Subcutaneous adipose tissue (tissue), 4 donors: Measurements from ENCODE around the gene LIPC. TPM values are rescaled to one million over a fixed set of nuclear protein-coding genes. Genes with fewer than 3 reads are reported as not detected.

Experiments
- total RNA-seq, 4 donors: library from RNA; depleted of rRNA; stranded (reverse); fragments of >200 nt; gene quantifications; one replicate each; pipeline ENCODE4 v1.1.0, GENCODE V29; 2016
- TF ChIP-seq, protein P1 (sequence below): fragments of 450-650 bp; IDR thresholded peaks from one replicate; pipeline ENCODE4 v1.5.1; 2016; ENCODE audit warnings: low read depth, mild to moderate bottlenecking, control low read depth, antibody characterized with exemption, moderate library complexity

LIPC gene
- total RNA-seq, 4 donors from 2014 or later, result 0.44 to 0.51 TPM; not detected in 2

GRCh38 chr15:58511599-58511987 is 79.8 kb downstream of the LIPC start:
- TF ChIP-seq, protein P1, sequence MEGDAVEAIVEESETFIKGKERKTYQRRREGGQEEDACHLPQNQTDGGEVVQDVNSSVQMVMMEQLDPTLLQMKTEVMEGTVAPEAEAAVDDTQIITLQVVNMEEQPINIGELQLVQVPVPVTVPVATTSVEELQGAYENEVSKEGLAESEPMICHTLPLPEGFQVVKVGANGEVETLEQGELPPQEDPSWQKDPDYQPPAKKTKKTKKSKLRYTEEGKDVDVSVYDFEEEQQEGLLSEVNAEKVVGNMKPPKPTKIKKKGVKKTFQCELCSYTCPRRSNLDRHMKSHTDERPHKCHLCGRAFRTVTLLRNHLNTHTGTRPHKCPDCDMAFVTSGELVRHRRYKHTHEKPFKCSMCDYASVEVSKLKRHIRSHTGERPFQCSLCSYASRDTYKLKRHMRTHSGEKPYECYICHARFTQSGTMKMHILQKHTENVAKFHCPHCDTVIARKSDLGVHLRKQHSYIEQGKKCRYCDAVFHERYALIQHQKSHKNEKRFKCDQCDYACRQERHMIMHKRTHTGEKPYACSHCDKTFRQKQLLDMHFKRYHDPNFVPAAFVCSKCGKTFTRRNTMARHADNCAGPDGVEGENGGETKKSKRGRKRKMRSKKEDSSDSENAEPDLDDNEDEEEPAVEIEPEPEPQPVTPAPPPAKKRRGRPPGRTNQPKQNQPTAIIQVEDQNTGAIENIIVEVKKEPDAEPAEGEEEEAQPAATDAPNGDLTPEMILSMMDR, result no peak

GRCh38 chr15:58512522-58512921 is 80.7 kb downstream of the LIPC start:
- TF ChIP-seq, protein P1, result no peak

DNA sequence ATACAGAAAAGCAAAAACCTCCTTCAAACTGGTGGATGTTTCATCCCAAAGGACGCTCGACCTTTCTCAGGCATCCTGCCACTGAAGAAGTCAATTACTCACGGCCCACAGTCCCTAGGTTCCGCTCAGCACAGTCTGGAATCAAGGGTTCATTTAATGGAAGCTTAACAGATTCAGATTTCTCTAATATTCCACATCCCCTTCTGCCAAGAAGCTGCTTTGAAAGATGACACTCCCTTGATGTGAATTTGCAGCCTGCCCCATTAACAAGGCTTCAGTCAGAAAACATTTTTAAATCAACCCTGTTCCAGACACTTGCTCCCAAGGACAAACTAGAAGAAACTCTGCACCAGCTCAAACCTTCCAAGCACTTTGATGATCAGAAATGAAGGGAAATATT is 81.2 kb downstream of the LIPC start:
- TF ChIP-seq, protein P1, result no peak

GRCh38 chr15:58513726-58514336 is 82.0 kb downstream of the LIPC start:
- TF ChIP-seq, protein P1, result no peak

GRCh38 chr15:58515807-58516206 is 84.0 kb downstream of the LIPC start:
- TF ChIP-seq, protein P1, result no peak

DNA sequence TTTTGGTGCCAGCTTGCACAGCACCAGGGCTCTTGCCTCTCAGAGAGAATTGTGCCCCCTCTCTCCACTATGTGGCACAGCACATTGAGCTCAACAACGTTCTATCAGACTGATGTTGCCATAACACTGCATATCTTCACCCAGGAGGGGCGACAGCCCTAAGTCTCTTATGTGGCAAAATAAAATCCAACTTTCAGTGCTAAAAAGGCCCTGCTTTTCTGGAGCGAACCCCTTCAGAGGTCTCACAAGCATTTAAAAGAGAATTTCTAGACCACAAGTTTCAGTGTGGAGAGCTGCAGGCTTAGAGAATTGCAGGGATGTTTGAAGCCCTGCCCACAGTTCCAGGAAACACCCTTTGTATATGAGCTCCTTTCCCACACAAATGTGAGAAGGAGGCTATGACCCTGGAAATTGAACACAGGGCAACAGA is 85.5 kb downstream of the LIPC start:
- TF ChIP-seq, protein P1, result no peak

GRCh38 chr15:58517682-58518525 is 86.1 kb downstream of the LIPC start:
- TF ChIP-seq, protein P1, result no peak
